Natural killer cell (primary cell): Measurements from ENCODE around the gene KRT33B. TPM values are rescaled to one million over a fixed set of nuclear protein-coding genes. Genes with fewer than 3 reads are reported as not detected.

ENCODE experiments used
- ATAC-seq, 3 donors: fragments of 150-1000 bp in 2 of 3; fragments of 200-7000 bp in 1 of 3; cut with Tn5 transposase; 1 replicate in 1 of 3; 2 replicates in 2 of 3; pipeline ENCODE4 v1.10.0; 2021; ENCODE audit warnings: mild to moderate bottlenecking in 2 of 3, moderate library complexity in 2 of 3
- DNase-seq, 2 donors: peaks; one replicate each; pipeline versions ENCODE4 v3.0.0 to v3.0.0-alpha.2; 2013 to 2021; ENCODE audit warnings: mixed read lengths in 1 of 2
- H3K27ac ChIP-seq: one replicate; pipeline ENCODE4 v1.5.1; 2013; ENCODE audit warnings: mild to moderate bottlenecking, low read length
- H3K27me3 ChIP-seq: one replicate; pipeline ENCODE4 v1.6.1; 2013; ENCODE audit warnings: low read length; ENCODE audit not compliant: control insufficient read depth, insufficient read depth
- H3K36me3 ChIP-seq: one replicate; pipeline ENCODE4 v1.6.1; 2013; ENCODE audit warnings: low read length; ENCODE audit not compliant: control insufficient read depth, insufficient read depth
- H3K4me1 ChIP-seq: one replicate; pipeline ENCODE4 v1.6.1; 2013; ENCODE audit warnings: low read length; ENCODE audit not compliant: control insufficient read depth, insufficient read depth
- H3K4me3 ChIP-seq: one replicate; pipeline ENCODE4 v1.5.1; 2013; ENCODE audit warnings: low read length
- H3K9me3 ChIP-seq: one replicate; pipeline ENCODE4 v1.6.1; 2013; ENCODE audit warnings: low read length; ENCODE audit not compliant: control insufficient read depth, insufficient read depth
- H3K27ac Mint-ChIP-seq, 2 donors: one replicate each; pipeline ENCODE4 v1.8.0; 2022; ENCODE audit warnings: mild to moderate bottlenecking in 2 of 2, mixed read lengths in 2 of 2, moderate library complexity in 1 of 2
- H3K27me3 Mint-ChIP-seq, 2 donors: one replicate each; pipeline ENCODE4 v1.8.0; 2022; ENCODE audit warnings: low read depth in 2 of 2, mixed read lengths in 2 of 2
- H3K36me3 Mint-ChIP-seq: one replicate; pipeline ENCODE4 v1.8.0; 2022; ENCODE audit warnings: mixed read lengths
- H3K4me1 Mint-ChIP-seq, 2 donors: one replicate each; pipeline ENCODE4 v1.8.0; 2022; ENCODE audit warnings: mixed read lengths in 2 of 2
- H3K4me3 Mint-ChIP-seq: one replicate; pipeline ENCODE4 v1.8.0; 2022; ENCODE audit warnings: mild to moderate bottlenecking, moderate library complexity, mixed read lengths
- H3K9me3 Mint-ChIP-seq, 2 donors: one replicate each; pipeline ENCODE4 v1.8.0; 2022; ENCODE audit warnings: mixed read lengths in 2 of 2
- CTCF ChIP-seq: fragments of 200-600 bp; IDR thresholded peaks from one replicate; pipeline ENCODE4 v1.8.0; 2022; ENCODE audit warnings: antibody characterized with exemption
- WGBS: methylation state at CpG from one replicate; pipeline ENCODE4 v1.1.7; 2013; ENCODE audit warnings: missing lambda C conversion rate; ENCODE audit not compliant: insufficient coverage; 5-methylcytosine and 5-hydroxymethylcytosine counted together
- intact Hi-C: fragments of 100-400 bp; cut with micrococcal nuclease; formaldehyde crosslinking; loops from one replicate; pipeline ENCODE4 v1.14.2; 2022
- total RNA-seq, 4 donors: library from RNA; stranded (reverse); fragments of 120-200 nt in 1 of 4; gene quantifications; one replicate each; pipeline versions ENCODE4 v1.2.3 to v1.2.4, GENCODE V29; 2013 to 2022

KRT33B gene
- total RNA-seq, 3 donors from 2014 or later (not counting 1 experiment from before 2014, with no cell fraction given) = not detected

GRCh38 chr17:41417127-41417526, 47.5 kb upstream of the KRT33B start:
- Mint-ChIP-seq H3K27ac (no peak overlapping the region), H3K27me3 (peaks cover 8 to 26% of the 10 kb centered on the region in 2 donors), H3K9me3 (no peaks in the 10 kb centered on the region), H3K36me3 (no peaks in the 10 kb centered on the region), H3K4me1 (no peaks in the 10 kb centered on the region), H3K4me3 (no peak overlapping the region)
- DNase-seq (no peak), ATAC-seq (no peak)
- Histone ChIP-seq H3K27ac (no peak overlapping the region), H3K36me3 (no peaks in the 10 kb centered on the region), H3K9me3 (no peaks in the 10 kb centered on the region), H3K27me3 (no peaks in the 10 kb centered on the region), H3K4me3 (no peak overlapping the region), H3K4me1 (peaks cover 13% of the 10 kb centered on the region)
- TF ChIP-seq CTCF = no peak
- 91% methylated on average over 6 of the region's 6 CpGs for WGBS
- intact Hi-C loops = no loop called here

- H3K4me1 ChIP-seq = peaks cover 13% of the 10 kb centered on the region
Observed at GRCh38 chr17:41416479-41416878, 46.9 kb upstream of the KRT33B start.

GRCh38 chr17:41415833-41416335, 46.3 kb upstream of the KRT33B start:
- H3K9me3 ChIP-seq = no peaks in the 10 kb centered on the region
- 79% methylated on average over 3 of the region's 3 CpGs for WGBS
- H3K27me3 Mint-ChIP-seq = peaks cover 8 to 34% of the 10 kb centered on the region in 2 donors
- no peak for DNase-seq
- H3K27ac Mint-ChIP-seq = no peak overlapping the region
- ATAC-seq = no peak
- peaks cover 13% of the 10 kb centered on the region for H3K4me1 ChIP-seq
- no peak overlapping the region for H3K4me3 Mint-ChIP-seq
- intact Hi-C loops = no loop called here
- H3K36me3 ChIP-seq = no peaks in the 10 kb centered on the region
- no peak overlapping the region for H3K4me3 ChIP-seq
- no peaks in the 10 kb centered on the region for H3K4me1 Mint-ChIP-seq
- no peaks in the 10 kb centered on the region for H3K9me3 Mint-ChIP-seq
- TF ChIP-seq CTCF = no peak
- H3K27ac ChIP-seq = no peak overlapping the region
- no peaks in the 10 kb centered on the region for H3K27me3 ChIP-seq
- no peaks in the 10 kb centered on the region for H3K36me3 Mint-ChIP-seq

More at GRCh38 chr17:41416479-41416878, 46.9 kb upstream of the KRT33B start:
- ATAC-seq (no peak), DNase-seq (no peak)
- Mint-ChIP-seq H3K9me3 (no peaks in the 10 kb centered on the region), H3K27me3 (peaks cover 8 to 32% of the 10 kb centered on the region in 2 donors), H3K4me3 (no peak overlapping the region), H3K36me3 (no peaks in the 10 kb centered on the region), H3K27ac (no peak overlapping the region), H3K4me1 (no peaks in the 10 kb centered on the region)
- intact Hi-C loops = no loop called here
- no peak for TF ChIP-seq CTCF
- 94% methylated on average over 5 of the region's 5 CpGs for WGBS
- H3K4me3 ChIP-seq = no peak overlapping the region
- H3K36me3 ChIP-seq = no peaks in the 10 kb centered on the region
- H3K9me3 ChIP-seq = no peaks in the 10 kb centered on the region
- H3K27me3 ChIP-seq = no peaks in the 10 kb centered on the region
- H3K27ac ChIP-seq = no peak overlapping the region

- H3K9me3 Mint-ChIP-seq = no peaks in the 10 kb centered on the region
- H3K4me3 Mint-ChIP-seq = no peak overlapping the region
- ATAC-seq = no peak
Observed at GRCh38 chr17:41415411-41415810, 45.8 kb upstream of the KRT33B start.

More at GRCh38 chr17:41415411-41415810, 45.8 kb upstream of the KRT33B start:
- Histone ChIP-seq H3K27me3 (no peaks in the 10 kb centered on the region), H3K36me3 (no peaks in the 10 kb centered on the region), H3K4me1 (peaks cover 13% of the 10 kb centered on the region), H3K9me3 (no peaks in the 10 kb centered on the region), H3K4me3 (no peak overlapping the region), H3K27ac (no peak overlapping the region)
- WGBS = 94% methylated on average over 4 of the region's 4 CpGs
- no peak overlapping the region for H3K27ac Mint-ChIP-seq
- TF ChIP-seq CTCF = no peak
- H3K4me1 Mint-ChIP-seq = no peaks in the 10 kb centered on the region
- intact Hi-C loops = no loop called here
- H3K27me3 Mint-ChIP-seq = peaks cover 10 to 30% of the 10 kb centered on the region in 2 donors
- H3K36me3 Mint-ChIP-seq = no peaks in the 10 kb centered on the region
- no peak for DNase-seq
